HG02943 (cell line): ENCODE data around the gene NUDT13.
A peak's percentile ranks its signal among the peaks of the same experiment; 100 is the strongest.
"Not testable (repeated sequence)": the region's sequence is repeated elsewhere in the genome, so short reads cannot be mapped to it uniquely, and the experiment has no call there.

Source experiments
- ATAC-seq: cut with Tn5 transposase; IDR thresholded peaks from one replicate; pipeline ENCODE4 v1.9.1; 2021; ENCODE audit warnings: mild to moderate bottlenecking, low read depth, moderate library complexity; ENCODE audit not compliant: unreplicated experiment

Gene NUDT13

DNA sequence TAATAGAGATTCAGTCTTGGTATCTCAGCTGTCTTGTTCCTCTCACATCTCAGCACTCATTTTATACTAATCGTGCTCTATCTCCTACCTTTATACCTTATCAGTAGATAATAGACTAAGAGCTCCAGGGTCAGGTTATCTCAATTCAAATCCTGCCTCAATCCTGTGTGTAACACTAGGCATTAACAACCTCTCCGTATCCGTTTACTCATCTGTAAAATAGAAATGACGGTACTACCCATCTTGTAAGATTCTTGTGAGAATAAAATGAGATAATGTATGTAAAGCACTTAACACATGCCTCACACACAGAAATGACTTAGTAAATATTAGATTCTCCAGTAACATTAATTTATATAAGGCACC, 13.0 kb upstream of the NUDT13 start:
- peak; percentile 2 for ATAC-seq

- ATAC-seq = no peak
These were observed 11.1 kb upstream of the NUDT13 start for GRCh38 chr10:73099141-73099540.

GRCh38 chr10:73106301-73106700, 4.0 kb upstream of the NUDT13 start:
- ATAC-seq = no peak

- ATAC-seq = not testable (repeated sequence)
These were observed 1.0 kb upstream of the NUDT13 start for GRCh38 chr10:73109248-73109652.

DNA sequence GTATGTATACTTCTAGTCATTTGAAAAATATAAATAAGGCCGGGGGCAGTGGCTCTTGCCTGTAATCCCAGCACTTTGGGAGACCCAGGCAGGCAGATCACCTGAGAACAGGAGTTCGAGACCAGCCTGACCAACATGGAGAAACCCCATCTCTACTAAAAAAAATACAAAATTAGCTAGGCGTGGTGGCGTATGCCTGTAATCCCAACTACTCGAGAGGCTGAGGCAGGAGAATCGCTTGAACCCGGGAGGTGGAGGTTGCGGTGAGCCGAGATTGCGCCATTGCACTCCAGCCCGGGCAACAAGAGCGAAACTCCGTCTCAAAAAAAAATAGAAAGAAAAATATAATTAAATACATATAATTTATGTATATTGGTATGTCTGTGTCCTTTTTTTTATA, 1.8 kb downstream of the NUDT13 start:
- ATAC-seq = not testable (repeated sequence)

DNA sequence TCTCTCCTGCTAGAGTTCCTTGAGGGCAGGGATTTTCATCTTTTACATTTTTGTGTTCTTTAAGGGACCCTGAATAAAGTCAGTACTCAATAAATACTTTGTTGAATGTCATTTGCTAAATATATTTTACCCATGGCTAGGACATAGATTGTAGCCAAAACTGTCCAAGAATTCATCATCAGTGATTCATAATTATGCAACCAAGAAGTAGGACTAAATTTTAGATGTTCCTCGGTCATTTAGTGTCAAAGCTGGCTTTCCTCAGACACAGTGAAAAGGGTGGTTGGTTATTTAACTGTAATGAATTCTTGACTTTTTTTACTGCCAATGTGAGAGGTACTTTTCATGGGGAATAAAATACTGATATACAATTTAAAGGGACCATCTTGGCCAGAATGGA, 3.3 kb downstream of the NUDT13 start:
- ATAC-seq = no peak

- no peak for ATAC-seq
These were observed 5.8 kb downstream of the NUDT13 start for GRCh38 chr10:73116017-73116416.

- ATAC-seq = no peak
These were observed 7.9 kb downstream of the NUDT13 start for GRCh38 chr10:73117976-73118743.

DNA sequence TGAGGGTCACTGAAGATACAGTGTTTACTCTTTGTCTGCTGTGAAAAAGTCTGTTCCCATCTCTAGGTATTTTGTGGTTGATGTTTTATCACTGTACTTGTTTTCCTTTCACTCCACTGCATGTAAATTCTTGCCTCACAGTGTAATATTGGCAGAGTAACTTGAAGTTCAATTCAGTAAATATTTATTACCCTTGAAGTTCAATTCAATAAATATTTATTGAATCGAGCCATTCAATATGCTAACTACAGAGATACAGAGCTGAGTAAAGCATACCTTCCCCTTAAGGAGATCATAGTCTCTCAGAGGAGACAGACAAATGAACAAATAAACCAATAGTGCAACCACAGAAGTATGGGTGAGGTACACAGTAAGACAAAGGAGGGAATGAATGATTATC, 9.2 kb downstream of the NUDT13 start:
- ATAC-seq = no peak

GRCh38 chr10:73119952-73120351, 9.7 kb downstream of the NUDT13 start:
- ATAC-seq = no peak

GRCh38 chr10:73126343-73126742, 16.1 kb downstream of the NUDT13 start:
- ATAC-seq = no peak

DNA sequence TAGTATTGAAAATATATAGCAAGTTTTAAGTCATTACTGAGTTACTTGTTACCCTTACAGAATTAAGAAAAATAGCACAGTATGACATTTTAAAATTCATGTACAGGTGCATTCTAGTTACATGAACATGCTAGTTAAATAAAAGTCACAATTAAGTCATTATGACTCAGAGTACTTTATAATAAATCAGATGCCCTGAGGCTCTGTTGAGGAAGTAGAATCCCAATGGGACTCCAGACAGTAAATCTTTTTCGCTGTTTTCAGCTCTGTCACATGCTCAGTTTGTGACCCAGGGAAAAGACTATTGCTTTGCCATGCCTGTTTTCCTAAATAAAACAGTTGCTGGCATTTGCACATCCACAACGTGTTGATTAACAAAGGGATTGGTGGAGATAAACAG, 21.0 kb downstream of the NUDT13 start:
- no peak for ATAC-seq

GRCh38 chr10:73131913-73132686, 21.8 kb downstream of the NUDT13 start:
- no peak for ATAC-seq

GRCh38 chr10:73134727-73135126, 24.5 kb downstream of the NUDT13 start:
- no peak for ATAC-seq

- ATAC-seq = no peak
These were observed 26.4 kb downstream of the NUDT13 start for GRCh38 chr10:73136627-73137026.

DNA sequence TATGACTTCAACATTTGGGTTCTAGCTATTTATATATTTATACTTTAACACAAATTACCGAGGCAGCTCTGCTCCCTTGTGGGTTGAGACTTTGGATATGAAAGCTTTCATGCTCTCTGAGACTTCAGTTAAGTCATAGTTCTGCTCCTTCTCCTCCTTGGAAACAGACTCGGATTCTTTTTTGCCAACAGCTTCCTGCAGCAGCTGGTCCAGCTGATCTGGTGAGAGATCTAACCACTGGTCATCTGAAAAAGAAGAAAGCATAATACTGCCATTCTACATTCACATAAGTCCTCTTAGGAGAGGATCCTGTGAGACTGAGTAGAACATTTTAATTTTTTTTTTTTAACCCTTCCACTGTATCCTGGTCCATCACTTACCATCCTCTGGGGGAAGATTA, 29.0 kb downstream of the NUDT13 start:
- ATAC-seq = no peak

DNA sequence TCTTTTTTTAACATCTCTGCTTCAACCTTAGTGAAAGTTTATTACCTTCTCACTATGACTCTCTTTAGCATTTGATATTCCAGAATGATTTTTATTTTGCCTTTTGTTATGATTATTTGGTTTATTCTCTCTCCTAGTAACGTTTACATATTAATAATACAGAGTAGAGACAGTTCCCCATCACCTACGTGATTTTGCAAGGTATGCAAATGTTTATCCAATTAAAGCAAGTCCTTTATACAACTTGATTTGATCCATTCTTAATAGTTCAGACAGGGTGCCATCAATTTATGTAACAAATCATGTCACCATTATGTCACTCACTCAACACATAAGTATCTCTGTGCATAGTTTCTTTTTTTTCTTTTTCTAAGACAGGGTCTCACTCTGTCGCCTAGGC, 31.3 kb downstream of the NUDT13 start:
- no peak for ATAC-seq

- ATAC-seq = not testable (repeated sequence)
These were observed 40.6 kb downstream of the NUDT13 start for GRCh38 chr10:73150633-73151413.

DNA sequence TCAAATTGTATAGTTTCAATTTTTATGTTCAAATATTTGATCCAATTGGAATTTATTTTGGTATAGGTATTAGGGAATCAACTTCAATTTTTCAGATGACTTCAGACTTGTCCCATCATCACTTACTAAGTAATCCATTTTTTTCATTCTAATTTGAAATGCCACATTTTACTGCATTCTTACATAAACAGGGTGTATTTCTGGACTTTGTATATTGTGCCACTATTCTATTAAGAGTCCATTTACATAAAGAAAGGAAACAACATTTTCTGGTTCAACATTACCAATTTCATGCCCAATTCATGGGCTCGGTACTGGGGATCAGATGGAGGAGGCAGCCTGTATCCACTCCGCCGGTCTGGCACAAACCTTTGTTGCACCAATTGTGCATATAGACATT, 41.8 kb downstream of the NUDT13 start:
- no peak for ATAC-seq

- ATAC-seq = no peak
These were observed 45.8 kb downstream of the NUDT13 start for GRCh38 chr10:73156054-73156453.

GRCh38 chr10:73159038-73159648, 48.9 kb downstream of the NUDT13 start:
- ATAC-seq = no peak
